Esophagus muscularis mucosa (tissue), 4 donors: ENCODE data around the gene ATP11A. TPM values are rescaled to one million over a fixed set of nuclear protein-coding genes. Genes with fewer than 3 reads are reported as not detected.

Experiments used
- DNase-seq: peaks from one replicate; pipeline ENCODE4 v3.0.0-alpha.2; 2017; ENCODE audit errors: extremely low spot score
- H3K27ac ChIP-seq, 4 donors: fragments of 200-600 bp; sonication (generic); replicated peaks in 1 of 4; 1 replicate in 3 of 4; 2 replicates in 1 of 4; pipeline ENCODE4 v1.5.1; 2016 to 2019; ENCODE audit warnings: mild to moderate bottlenecking in 1 of 4
- H3K27me3 ChIP-seq, 4 donors: fragments of 200-600 bp; sonication (generic); one replicate each; pipeline versions ENCODE4 v1.5.1 to v1.6.0; 2016 to 2019
- H3K36me3 ChIP-seq, 4 donors: fragments of 200-600 bp; sonication (generic); one replicate each; pipeline ENCODE4 v1.5.1; 2016 to 2019
- H3K4me1 ChIP-seq, 4 donors: fragments of 200-600 bp; sonication (generic); one replicate each; pipeline ENCODE4 v1.5.1; 2016 to 2019
- H3K4me3 ChIP-seq, 4 donors: fragments of 200-600 bp; sonication (generic); 1 replicate in 2 of 4; 2 replicates in 2 of 4; pipeline ENCODE4 v1.5.1; 2016 to 2019; ENCODE audit warnings: mild to moderate bottlenecking in 4 of 4, moderate library complexity in 1 of 4
- H3K9me3 ChIP-seq, 4 donors: fragments of 200-600 bp; sonication (generic); 1 replicate in 3 of 4; 2 replicates in 1 of 4; pipeline ENCODE4 v1.5.1; 2016 to 2019
- EP300 ChIP-seq: sonication (generic); formaldehyde crosslinking; IDR thresholded peaks from one replicate; pipeline ENCODE4 v1.6.1; 2017; ENCODE audit warnings: antibody characterized with exemption
- POLR2A ChIP-seq: fragments of 450-650 bp; IDR thresholded peaks from one replicate; pipeline ENCODE4 v1.6.1; 2017; ENCODE audit warnings: antibody characterized with exemption, moderate library complexity, mild to moderate bottlenecking, low read depth
- POLR2AphosphoS5 ChIP-seq, 2 donors: sonication (generic); formaldehyde crosslinking; IDR thresholded peaks; one replicate each; pipeline ENCODE4 v1.6.1; 2017; ENCODE audit warnings: antibody characterized with exemption in 2 of 2
- WGBS: methylation state at CpG from one replicate; pipeline ENCODE4 v1.1.5; 2018; 5-methylcytosine and 5-hydroxymethylcytosine counted together
- intact Hi-C: fragments of 100-400 bp; cut with DNase I; formaldehyde crosslinking; loops from one replicate; pipeline ENCODE4 v1.15.1; 2023
- total RNA-seq, 4 donors: library from RNA; depleted of rRNA; stranded (reverse); fragments of >200 nt; gene quantifications; one replicate each; pipeline versions ENCODE4 v1.1.0 to v1.2.1, GENCODE V29; 2016
- TF ChIP-seq, protein P1 (sequence below), 3 experiments: fragments of 200-600 bp in 2 of 3; fragments of 450-650 bp in 1 of 3; sonication (generic) in 2 of 3; IDR thresholded peaks; one replicate each; pipeline ENCODE4 v1.5.1; 2017 to 2019; ENCODE audit warnings: antibody characterized with exemption in 3 of 3, mild to moderate bottlenecking in 2 of 3, moderate library complexity in 1 of 3

ATP11A gene
- total RNA-seq, 4 donors from 2014 or later = 11.2 to 27.8 (median 14.3) TPM

GRCh38 chr13:112877066-112877465 is 187.2 kb downstream of the ATP11A start:
- Histone ChIP-seq H3K4me3 (no peak overlapping the region), H3K27me3 (no peaks in the 10 kb centered on the region), H3K9me3 (no peaks in the 10 kb centered on the region), H3K4me1 (peaks cover 6 to 12% (median 8%) of the 10 kb centered on the region in 4 donors), H3K27ac (no peak overlapping the region), H3K36me3 (peaks cover 10 to 66% (median 57%) of the 10 kb centered on the region in 4 donors)
- intact Hi-C loops = no loop called here
- TF ChIP-seq EP300 (no peak), POLR2A (no peak), POLR2AphosphoS5 (IDR thresholded peaks at IDR 0.05) (no peak)
- TF ChIP-seq, protein P1, sequence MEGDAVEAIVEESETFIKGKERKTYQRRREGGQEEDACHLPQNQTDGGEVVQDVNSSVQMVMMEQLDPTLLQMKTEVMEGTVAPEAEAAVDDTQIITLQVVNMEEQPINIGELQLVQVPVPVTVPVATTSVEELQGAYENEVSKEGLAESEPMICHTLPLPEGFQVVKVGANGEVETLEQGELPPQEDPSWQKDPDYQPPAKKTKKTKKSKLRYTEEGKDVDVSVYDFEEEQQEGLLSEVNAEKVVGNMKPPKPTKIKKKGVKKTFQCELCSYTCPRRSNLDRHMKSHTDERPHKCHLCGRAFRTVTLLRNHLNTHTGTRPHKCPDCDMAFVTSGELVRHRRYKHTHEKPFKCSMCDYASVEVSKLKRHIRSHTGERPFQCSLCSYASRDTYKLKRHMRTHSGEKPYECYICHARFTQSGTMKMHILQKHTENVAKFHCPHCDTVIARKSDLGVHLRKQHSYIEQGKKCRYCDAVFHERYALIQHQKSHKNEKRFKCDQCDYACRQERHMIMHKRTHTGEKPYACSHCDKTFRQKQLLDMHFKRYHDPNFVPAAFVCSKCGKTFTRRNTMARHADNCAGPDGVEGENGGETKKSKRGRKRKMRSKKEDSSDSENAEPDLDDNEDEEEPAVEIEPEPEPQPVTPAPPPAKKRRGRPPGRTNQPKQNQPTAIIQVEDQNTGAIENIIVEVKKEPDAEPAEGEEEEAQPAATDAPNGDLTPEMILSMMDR (IDR thresholded peaks at IDR 0.05) = no peak
- no peak for DNase-seq
- WGBS = 100% methylated on average over 9 of the region's 12 CpGs

GRCh38 chr13:112877539-112877938 is 187.7 kb downstream of the ATP11A start:
- Histone ChIP-seq H3K27ac (no peak overlapping the region), H3K4me1 (peaks cover 6 to 12% (median 8%) of the 10 kb centered on the region in 4 donors), H3K4me3 (no peak overlapping the region), H3K27me3 (no peaks in the 10 kb centered on the region), H3K9me3 (no peaks in the 10 kb centered on the region), H3K36me3 (peaks cover 15 to 71% (median 62%) of the 10 kb centered on the region in 4 donors)
- no peak for DNase-seq
- TF ChIP-seq, protein P1 (IDR thresholded peaks at IDR 0.05) = no peak
- TF ChIP-seq EP300 (no peak), POLR2A (no peak), POLR2AphosphoS5 (IDR thresholded peaks at IDR 0.05) (no peak)
- 86% methylated on average over 7 of the region's 11 CpGs for WGBS
- intact Hi-C loops = no loop called here

GRCh38 chr13:112877976-112878955 is 188.4 kb downstream of the ATP11A start:
- H3K27ac ChIP-seq = no peak overlapping the region
- intact Hi-C loops = no loop called here
- H3K4me1 ChIP-seq = peaks cover 6 to 12% (median 8%) of the 10 kb centered on the region in 4 donors
- DNase-seq = no peak
- no peaks in the 10 kb centered on the region for H3K9me3 ChIP-seq
- no peak overlapping the region for H3K4me3 ChIP-seq
- peaks cover 16 to 77% (median 67%) of the 10 kb centered on the region in 4 donors for H3K36me3 ChIP-seq
- no peaks in the 10 kb centered on the region for H3K27me3 ChIP-seq
- TF ChIP-seq EP300 (no peak), POLR2AphosphoS5 (IDR thresholded peaks at IDR 0.05) (no peak), POLR2A (no peak)
- TF ChIP-seq, protein P1 (IDR thresholded peaks at IDR 0.05) = no peak
- WGBS = 96% methylated on average over 25 of the region's 28 CpGs

- DNase-seq = no peak
- Histone ChIP-seq H3K4me3 (no peak overlapping the region), H3K9me3 (no peaks in the 10 kb centered on the region), H3K4me1 (peaks cover 2 to 5% (median 4%) of the 10 kb centered on the region in 4 donors), H3K27ac (no peak overlapping the region), H3K27me3 (no peaks in the 10 kb centered on the region), H3K36me3 (peaks cover 16 to 83% (median 70%) of the 10 kb centered on the region in 4 donors)
- intact Hi-C loops = no loop called here
- TF ChIP-seq POLR2AphosphoS5 (IDR thresholded peaks at IDR 0.05) = no peak
- no peak for TF ChIP-seq POLR2A
- TF ChIP-seq, protein P1 (IDR thresholded peaks at IDR 0.05) = no peak
- TF ChIP-seq EP300 = no peak
- 81% methylated on average over 20 of the region's 20 CpGs for WGBS
These were observed 189.5 kb downstream of the ATP11A start for GRCh38 chr13:112879283-112879833.
